Adrenal gland (tissue), 5 donors: ENCODE data around the gene AGK.

Source experiments
- CTCF ChIP-seq, 6 experiments: fragments of 450-650 bp in 4 of 6; fragments of 200-600 bp in 2 of 6; sonication (generic) in 1 of 6; IDR thresholded peaks; 1 replicate in 5 of 6; 2 replicates in 1 of 6; pipeline versions ENCODE4 v1.5.1 to v1.8.0; 2016 to 2021; ENCODE audit warnings: antibody characterized with exemption in 6 of 6, mild to moderate bottlenecking in 2 of 6, moderate library complexity in 1 of 6
- POLR2A ChIP-seq, 2 donors: fragments of 450-650 bp; IDR thresholded peaks; one replicate each; pipeline ENCODE4 v1.6.1; 2017; ENCODE audit warnings: antibody characterized with exemption in 2 of 2, mild to moderate bottlenecking in 2 of 2, moderate library complexity in 1 of 2
- donor health status: DM: no; HTN: no; CAD: no.

GRCh38 chr7:141654551-141654950, 103.3 kb downstream of the AGK start:
- TF ChIP-seq CTCF (IDR thresholded peaks at IDR 0.05): peak; percentile 54 to 84 (median 73)
- no peak for TF ChIP-seq POLR2A (IDR thresholded peaks at IDR 0.05)
